HG02852 (cell line): ENCODE measurements around the gene HOXB8.

Experiments used
- ATAC-seq: cut with Tn5 transposase; IDR thresholded peaks from one replicate; pipeline ENCODE4 v1.9.1; 2021; ENCODE audit warnings: mild to moderate bottlenecking, moderate library complexity; ENCODE audit not compliant: unreplicated experiment

The HOXB8 gene

DNA sequence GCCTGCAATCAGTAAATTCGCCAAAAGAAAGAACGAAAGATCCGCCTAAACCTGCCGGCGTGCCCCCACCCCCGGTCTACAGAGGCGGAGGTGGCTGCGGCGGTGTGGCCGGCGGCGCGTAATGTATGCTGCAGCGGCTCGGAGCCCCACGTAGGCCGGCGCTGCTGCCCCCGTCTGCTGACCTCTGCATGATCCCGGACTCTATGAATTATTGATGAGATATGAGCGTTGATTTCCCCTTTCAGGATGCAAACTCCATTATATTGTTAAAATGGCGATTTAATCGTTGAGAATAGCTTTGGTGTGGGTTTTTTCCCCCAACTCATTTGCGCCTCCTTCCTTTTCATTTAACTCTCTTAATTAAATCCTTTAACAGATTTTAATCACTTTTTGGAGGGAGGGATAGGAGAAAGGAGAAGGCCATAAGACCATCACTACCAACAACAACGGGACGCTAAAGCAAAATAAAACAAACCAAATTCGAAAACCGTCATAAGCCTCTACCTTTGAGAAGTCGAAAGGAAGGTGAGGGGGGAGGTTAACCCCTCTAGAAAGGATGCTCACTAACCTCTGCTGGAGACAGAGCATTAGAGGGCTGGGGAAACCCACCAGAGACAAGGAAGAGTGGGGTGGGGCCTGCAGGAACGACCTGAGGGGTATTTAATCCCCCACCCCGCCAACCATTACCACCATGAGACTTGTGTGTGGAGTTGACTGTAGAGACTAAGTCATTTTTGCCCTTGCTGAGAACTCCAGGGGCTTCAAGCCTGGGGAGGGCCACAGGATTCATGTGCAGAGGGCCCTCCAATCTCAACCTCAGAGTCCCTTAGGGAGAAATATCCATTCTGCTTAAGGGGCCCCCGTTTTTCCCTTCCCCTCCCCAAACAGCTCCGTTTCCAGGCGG lies 28.5 kb downstream of the HOXB8 start:
- no peak for ATAC-seq

DNA sequence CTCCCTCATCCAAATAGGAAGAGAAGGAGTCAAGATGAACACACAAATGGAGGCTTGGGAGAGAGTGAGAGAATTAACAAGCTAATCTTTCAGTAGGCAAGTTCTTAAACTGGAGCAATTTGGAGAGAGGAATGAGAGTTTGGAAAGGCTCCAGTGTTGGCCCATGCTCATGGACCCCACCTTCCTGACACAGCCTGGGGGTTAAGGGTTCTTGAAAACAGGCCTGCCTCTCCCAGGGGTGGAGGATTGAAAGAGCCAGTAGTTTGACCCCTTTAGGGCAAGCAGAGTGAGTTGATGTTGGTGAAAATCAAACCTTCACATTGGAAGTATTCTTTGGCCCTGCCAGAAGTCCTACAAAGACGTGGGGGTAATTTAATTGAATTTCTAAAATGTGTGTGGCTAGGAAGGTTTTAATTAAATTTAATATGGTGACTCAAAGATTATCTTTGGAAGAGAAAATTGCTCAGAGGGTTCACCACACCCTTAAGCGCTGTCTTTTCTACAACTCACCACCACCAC lies 30.8 kb downstream of the HOXB8 start:
- ATAC-seq, result no peak

DNA sequence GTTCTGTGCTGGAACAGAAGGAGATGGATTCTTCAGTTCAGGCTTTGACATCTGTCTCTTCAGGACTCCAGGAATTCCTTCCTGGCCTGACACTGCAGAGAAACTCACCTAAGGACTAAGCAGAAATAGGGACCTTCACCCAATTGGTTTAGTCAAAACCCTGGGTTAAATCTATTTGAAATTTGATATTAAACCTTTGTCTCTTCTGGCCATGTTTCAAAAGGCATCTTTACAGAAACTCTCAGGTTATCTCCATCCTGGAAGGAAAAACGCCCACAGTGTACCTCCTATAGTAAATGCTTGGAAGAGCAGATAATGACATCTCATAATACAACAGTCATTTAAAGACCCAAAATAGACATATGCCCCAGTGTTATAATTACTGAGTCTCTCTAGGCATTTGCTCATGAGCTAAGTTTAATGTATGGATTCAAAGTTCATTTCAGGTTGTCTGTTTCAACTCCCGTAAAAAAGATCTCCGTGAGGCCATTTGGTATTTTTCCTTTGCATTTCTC lies 31.3 kb downstream of the HOXB8 start:
- no peak for ATAC-seq

DNA sequence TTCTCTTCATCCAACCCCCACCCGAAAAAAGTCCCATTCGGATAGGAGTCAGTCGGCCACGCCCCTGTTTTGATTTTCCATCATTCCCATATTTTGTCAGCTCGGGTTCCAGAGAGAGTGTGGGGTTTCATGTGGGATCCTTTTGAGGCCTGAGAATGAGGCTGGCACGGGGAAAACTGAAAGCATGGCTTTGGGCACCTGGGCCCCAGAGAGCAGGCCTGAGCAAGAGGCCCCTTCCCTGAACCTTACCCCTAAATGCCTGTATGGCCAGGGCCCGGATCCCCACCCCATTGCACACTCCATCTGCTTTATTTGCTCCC lies 32.4 kb downstream of the HOXB8 start:
- ATAC-seq, result no peak

DNA sequence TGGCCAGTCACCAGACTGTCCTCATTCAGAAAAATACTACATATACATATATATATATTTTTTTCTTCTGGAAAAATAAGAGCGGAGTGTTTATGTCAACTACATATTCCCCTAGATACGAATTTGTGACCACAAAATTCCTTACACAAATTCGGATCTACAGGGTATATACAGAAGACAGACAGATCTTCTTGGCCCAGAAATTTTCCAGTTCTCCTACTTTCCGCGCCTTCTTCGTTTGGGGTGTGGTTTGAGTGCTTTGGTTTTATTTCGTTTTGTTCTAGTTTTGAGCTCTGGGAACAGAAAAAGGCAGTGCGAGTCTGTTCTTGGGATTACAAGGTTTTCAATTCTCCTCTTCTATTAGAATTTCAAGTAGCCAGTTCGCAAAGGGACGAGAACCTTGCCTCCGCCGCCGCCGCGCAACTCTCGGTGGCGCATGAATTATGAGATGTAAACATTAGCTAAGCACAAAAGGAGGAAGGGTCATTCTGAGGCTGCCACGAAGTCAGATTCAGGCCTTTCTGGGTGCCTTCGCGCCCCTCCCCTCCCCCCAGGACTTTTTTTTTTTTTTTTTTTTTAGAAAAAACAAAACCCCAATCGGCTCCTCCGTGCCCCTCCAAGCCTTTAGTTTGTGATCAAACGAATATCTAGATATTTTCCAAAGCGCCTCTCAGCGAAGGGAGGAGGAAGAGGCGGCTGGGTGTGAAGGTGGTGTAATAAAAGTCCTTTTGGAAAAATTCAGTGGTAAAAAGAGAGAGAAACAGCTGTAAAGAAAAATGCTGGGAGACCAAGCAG lies 35.1 kb downstream of the HOXB8 start:
- ATAC-seq, result no peak

DNA sequence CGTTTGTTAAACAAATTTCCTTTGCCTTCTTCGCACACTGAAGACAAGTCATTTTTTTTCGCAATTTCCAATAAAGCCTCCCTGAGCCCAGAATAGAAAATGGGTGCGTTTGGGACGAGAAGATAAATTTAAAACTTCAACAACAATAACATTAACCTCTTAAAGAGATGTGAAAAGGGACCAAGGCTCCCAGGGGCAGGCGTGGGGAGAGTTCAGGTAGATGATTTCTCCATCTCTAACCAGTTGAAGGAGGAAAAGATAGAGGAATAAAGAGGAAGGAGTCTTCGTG lies 35.7 kb downstream of the HOXB8 start:
- no peak for ATAC-seq

DNA sequence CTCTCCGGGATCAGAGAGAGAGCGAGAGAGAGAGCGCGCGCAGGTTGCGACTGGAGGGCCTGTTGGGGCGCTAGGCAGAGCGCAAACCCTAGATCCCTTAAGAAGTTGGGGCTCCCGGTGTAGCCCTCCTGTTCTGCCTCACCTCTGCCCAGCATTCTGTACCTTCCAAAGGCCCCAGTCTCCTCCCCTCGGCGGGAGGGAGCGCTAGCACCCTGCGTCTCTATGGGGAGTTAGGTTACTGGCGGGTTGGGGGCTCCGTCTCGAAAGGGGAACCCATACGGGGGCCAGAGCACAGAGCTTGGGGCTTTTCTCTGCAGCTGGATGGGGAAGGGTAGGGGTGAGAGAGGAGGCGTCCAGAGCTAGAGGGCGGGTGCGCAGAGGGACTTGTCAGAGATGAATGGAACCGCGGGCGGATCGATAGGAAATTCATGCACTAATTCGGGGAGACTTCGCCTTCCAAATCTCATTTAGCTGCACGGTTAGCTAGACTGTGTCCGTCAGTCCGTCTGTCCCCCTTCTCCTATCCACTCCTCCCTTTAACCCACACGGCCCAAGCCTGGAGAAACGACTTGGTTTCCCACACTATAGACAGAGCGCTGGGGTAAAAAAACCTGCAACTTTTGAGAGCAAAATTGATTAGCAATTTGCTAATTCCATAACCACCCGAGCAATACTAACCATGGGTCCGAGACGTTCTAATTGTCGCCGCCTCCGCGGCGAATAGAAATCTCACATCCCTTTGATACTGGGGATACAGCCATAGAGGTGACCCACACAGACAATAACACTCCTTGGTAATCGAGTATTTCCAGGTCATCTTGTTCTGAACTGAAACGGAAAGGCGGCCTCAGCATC lies 36.2 kb downstream of the HOXB8 start:
- ATAC-seq, result peak; percentile 35

DNA sequence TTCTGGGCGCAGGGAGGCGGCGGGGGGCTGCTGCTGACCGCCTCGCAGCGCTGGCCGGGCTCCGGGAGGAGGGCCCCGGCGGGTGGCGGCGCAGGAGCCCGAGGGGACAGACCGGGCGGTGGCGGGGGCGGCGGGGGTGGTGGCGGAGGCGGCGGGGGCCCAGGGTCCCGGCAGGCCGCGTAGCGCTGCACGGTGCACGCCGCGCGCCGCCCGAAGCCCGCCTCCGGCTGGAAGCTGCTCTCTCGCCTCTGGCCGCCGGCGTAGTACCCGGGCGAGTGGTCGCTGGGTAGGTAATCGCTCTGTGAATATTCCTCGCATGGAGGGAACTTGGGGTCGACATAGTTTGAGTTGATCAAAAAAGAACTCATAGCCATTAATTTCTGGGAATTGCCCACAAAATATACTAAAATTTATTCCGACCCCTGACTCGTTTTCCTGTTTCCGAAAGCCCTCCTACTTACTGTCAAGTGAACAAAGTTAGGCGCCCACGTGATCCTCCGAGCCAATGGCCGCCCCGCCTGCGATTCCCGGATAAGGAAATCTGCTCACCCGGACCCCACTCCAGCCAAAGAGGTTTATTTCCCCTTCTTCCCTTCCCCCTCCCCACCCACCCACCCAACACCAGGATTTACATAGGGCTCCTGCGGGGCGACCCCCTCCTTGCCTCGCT lies 37.0 kb downstream of the HOXB8 start, which contains the start of gene HOXB4:
TSS of gene HOXB4 (minus strand) at position 405 of the 670 bp plus-strand sequence. CDS start at position 374, 31 bp downstream.
- peak; percentile 52 for ATAC-seq

DNA sequence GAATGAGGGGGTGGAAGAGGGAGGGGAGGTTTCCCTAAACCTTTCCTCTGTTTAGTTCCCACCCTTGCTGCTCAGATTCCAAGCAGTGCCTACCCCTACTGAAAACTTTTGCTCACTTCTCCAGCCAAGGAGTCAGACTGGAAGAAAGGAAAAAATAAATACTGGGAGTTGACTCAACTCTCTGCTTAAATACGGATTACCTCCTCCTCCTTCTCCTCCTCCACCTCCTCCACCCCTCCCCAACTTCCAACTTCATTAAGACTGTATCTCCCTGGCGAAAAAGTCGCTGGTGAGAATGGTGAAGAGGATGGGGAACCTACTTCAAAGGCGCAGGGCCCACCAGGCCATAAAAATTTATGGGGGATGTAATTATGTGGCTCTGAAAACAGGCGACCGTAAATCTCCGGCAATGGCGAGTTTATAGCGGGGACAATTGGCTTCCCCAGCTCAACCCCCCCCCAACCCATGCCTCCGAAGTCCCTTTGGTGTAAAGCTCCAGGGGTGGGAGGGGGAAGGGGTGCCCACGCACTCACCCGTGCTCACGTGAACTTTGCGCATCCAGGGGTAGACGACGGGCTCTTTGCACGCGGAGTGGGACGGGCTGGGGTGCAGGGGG lies 37.7 kb downstream of the HOXB8 start:
- ATAC-seq, result no peak

DNA sequence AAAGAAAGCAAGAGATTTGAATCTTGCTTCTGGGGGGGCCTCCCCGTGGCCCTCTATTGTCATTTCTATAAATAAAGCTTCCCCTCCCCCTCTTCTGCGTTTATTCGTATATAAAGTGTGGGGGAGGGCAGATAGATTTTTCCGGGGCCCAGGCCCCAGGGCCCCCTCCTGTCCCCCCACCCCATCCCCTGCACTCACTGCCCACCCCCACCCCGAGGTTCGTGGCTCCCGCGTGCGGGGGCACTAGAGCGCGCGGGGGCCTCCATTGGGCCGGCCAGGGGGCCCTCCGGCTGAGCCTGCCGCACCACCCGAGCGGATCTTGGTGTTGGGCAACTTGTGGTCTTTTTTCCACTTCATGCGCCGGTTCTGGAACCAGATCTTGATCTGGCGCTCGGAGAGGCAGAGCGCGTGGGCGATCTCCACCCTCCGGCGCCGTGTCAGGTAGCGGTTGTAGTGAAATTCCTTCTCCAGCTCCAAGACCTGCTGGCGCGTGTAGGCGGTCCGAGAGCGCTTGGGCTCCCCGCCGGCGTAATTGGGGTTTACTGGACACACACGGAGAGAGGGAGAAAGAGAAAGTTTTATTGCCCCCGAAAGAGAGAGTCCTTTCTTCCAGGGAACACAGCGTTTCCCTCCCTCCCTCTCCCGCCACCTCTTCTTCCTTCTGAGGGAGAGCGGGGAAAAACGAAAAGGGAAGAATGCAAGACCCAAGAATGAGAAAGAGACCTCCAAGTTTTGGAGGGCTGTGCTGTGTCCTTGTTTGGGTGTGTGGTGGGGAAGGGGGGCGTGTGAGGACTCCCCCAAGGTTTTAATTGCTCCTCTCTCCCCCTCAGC lies 38.4 kb downstream of the HOXB8 start:
- ATAC-seq, result no peak

DNA sequence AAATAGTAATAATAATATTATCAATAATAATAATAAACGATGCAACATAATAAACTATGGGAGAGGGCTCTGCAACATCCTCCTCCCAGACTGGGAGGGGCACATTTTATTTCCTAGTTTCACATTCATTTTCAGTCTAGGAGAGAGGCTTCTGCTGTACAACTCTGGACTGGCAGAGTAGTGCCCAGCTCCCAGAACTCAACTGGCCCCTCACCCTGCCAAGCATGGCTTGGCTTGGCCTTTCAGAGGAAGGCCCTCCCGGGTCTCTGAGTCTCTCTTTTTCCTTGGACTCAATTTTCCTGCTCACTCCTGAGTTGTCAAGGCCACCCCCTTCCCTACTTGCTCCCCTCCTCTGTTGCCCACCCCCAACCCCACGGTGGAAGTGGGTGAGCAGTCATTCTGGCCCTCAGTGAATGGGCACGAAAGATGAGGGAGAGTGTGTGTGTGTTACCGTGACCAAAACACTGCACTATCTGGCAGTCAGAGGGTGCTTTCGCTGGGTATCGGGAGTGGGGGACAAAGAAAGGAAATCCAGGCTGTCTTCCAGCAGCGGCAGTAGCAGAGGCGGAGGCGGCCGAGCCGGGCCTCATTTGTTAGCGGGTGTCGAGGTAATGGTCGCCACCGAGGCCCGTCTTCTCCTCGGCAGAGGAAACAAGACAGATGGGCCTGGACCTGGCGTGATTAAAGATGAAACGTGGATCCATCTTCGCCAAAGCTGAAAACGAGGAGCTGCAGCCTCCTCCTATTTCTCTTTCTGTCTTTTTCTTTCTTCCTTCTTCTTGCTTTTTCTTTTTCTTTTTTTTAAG lies 39.2 kb downstream of the HOXB8 start:
- no peak for ATAC-seq

DNA sequence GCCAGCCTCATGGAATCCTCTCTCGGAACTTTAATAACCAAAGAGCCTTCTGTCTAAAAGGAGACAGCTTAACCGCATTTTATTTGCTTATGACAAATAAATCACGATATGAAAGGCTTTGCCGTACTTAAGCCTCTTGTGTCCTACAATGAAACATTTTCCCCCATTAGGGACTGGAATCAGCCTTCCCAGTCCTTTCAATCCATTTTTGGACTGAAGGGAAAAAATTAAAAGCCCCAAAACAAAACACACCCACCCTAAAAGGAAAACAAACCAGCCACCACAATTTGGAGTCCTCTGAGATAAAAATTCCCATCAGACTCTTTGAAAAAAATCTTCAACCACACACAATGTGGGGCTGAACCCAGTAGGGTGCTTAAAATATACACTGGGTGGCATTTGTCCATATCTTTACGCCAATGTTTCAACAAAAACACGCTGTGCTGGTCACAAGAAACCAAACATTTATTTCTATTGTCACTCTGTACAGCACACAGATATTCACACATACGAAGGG lies 40.0 kb downstream of the HOXB8 start:
- no peak for ATAC-seq

DNA sequence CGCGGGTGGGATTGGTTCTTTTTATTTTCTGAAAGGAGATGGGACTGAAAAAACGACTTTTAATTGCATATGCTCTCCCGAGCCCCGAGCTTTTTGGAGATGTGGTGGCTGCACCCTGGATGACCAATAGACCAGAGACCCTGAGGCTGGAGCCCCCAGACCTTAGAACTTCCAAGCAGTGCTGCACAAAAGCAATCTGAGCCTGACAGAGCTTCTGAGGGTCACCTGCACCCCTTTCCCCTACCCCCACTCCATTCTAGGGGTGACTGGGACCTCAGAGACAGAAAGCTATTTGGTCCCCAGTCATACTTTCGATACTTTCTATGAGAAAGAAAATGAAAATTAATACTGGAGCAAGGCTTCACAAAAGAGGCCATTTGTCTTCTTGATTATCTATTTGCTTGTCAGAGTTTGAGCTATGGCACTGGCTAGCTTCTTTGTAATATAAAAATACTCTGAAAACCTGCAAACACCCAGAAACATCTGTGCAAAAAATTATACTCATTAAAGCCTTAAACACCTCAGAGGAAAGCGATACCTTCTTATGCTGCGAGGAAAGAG lies 40.5 kb downstream of the HOXB8 start:
- ATAC-seq, result no peak

DNA sequence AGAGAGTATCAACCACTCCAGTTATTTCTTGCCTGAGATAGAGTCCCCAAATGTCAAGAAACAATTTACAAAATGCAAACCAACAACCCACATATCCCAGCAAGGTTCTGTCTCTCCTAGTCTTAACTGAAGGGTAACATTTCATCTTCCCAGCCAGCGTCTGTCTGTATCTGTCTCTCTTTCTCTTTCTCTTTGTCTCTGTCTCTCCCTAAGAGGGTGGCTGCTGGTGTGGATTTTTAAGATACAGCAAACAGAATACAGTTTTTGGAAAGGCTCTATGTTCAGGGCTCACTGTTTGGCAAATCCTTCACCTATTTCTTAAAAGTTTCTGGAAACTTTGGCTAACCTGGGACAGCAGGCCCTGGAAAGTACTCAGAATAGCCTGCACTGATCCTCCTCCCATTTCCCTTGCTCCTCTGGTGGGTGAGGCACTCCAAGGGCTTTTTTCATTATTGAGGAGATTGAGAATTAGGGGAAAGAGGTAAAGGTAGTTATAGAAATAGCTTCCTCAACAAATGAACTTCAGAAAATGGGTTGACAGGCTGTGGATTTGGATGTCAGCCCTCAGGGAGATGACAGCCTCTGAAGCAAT lies 43.2 kb downstream of the HOXB8 start:
- no peak for ATAC-seq

DNA sequence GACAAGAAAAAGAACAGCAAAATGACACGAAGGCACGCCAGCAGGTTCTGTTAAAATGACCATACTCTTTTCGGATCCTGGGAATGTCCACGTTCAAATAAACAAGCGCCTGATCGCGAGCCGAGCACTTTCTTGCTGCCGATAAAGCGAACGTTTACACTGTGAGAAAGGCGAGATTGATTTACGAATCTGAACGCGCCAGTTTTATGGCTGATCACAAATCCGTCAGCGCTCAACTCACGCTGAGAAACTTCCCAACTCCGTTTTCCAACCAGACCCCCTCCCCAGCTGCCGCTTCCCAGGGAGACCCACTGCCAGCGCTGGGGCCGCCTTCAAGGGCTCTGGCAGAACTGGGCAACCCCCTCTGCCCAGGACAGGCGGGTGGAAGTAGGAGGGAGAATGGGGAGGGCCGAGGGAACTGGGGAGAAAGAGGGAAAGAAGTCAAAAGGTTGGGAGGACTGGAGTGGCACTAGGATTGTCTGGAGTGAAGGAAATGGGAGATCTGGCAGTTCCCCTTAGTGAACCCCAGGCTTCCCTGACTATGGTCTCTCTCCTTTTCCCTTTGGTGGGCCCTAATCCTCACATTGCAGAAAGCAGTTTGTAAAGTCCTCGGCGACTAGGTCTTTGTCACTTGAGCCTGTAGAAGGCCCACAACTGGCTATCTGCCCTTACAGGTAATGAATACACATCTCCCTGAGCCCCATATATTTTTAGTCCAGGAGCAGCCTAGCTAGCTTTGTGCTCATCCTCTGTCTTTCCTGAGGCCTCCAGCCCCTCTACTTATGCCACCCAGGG lies 43.9 kb downstream of the HOXB8 start:
- no peak for ATAC-seq

DNA sequence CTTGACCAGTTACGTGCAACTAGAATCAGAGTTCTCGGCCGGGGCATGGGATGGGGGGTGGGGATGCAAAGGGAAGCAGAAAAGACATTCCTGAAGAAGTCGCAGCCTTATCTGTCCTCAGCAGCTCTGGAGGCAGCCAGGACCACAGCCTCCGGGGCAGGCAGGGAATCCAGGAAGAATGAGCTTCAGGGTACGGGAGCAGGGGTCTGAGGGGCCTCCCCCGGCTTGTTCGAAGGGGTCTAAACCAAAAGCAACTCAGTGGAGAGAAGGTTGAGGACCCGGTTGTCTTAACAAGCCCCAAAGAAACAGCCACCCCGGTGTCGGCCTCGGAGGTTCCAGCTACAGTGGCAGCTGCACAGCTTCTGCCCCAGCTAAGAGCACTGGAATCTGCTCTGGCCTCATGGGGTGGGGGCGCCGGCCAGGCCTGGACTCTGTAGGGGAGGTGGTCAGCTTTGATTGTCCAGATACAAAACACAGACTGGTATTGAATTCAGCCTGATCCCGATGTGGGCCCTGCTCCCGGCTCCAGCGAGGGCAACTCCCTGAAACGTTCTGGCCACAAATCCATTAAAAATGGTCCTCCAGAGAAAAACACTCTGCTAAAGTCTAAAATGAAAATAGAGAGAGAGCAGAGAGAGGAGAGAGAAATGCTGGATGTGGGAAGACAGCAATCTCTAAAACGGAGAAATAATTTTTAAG lies 44.6 kb downstream of the HOXB8 start:
- ATAC-seq, result no peak
